Fibroblast of upper back skin (primary cell): Measurements from ENCODE around the gene KIF23.

ENCODE experiments used
- DNase-seq: peaks from one replicate; pipeline ENCODE4 v3.0.0-alpha.2; 2013

Gene KIF23

DNA sequence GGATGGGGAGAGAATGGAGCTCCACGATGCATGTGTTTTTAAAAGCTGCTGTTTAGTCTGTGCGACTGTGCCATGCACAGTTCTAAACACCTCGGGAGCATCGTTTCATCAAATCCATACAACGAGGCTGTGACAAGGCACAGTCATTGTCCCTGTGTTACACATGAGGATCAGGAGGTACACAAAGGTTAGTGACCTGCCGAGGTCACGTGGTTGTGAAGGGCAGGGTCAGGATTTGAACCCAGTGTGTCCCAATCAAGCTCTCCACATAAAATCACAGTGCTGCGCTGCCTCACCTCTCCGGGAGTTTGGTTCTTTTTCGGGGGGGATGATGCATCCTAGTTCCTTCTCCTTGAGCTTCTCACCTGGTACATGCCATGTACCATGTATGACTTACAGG lies 18.7 kb upstream of the KIF23 start:
- no peak for DNase-seq

- no peak for DNase-seq
Observed at GRCh38 chr15:69395991-69396390, 18.2 kb upstream of the KIF23 start.

DNA sequence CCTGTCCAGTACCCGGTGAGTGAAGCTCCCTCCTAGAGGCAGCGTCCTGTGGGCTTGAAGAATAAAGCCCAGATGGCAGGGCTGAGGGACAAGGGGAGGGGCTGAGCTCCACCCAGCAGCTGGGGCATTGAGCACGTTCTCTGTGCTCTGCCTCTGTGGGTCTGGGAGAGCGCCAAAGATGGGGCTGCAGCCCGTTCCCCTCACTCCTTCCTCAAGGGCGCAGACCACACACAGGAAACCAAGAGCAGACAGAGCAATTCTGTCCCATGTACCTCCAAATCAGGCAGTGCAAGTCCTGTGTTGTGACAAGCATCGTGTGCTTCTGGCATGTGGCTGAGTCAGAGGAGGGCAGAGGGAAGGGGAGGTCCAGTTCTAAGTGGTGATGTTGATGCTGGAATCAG lies 15.7 kb upstream of the KIF23 start:
- DNase-seq = peak; percentile 51

- DNase-seq = no peak
Observed at GRCh38 chr15:69400850-69401249, 13.3 kb upstream of the KIF23 start.

- DNase-seq = no peak
Observed at GRCh38 chr15:69402816-69403215, 11.3 kb upstream of the KIF23 start.

GRCh38 chr15:69403594-69403993 lies 10.6 kb upstream of the KIF23 start:
- DNase-seq = peak; percentile 95

DNA sequence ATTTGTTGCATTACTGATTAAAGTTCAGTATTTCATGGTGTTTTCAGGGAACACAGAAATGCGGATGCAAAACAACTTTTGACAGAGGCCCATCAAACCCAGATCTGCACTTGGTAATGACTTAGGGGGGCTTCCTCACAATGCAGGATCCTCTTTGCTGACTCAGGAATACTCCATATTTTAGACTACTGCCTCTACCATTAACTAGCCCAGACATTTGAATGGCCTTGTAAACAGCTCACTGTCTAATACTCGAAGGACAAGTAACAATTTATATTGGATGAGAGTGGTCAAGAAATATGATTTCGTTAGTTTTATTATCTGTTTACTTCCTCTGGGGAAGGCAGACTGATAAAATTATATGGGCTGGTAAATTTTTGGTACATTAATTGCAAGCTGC lies 9.0 kb upstream of the KIF23 start:
- no peak for DNase-seq

GRCh38 chr15:69407719-69408400 lies 6.3 kb upstream of the KIF23 start:
- DNase-seq = no peak

DNA sequence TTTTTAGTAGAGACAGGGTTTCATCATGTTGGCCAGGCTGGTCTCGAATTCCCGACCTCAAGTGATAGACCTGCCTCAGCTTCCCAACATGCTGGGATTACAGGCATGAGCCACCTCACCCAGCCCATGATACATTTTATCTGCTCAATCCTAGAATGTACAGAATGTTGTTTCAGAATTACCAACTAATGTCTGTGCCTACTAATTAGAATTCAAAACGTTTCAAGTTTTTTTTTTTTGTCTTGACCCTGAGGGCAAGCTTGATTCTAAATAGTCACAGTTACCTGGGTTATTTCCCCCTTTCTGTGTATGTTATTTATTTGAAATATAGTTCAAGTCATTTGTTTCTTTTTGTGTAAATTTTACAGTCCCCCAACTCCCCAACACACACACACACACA lies 5.3 kb upstream of the KIF23 start:
- no peak for DNase-seq

DNA sequence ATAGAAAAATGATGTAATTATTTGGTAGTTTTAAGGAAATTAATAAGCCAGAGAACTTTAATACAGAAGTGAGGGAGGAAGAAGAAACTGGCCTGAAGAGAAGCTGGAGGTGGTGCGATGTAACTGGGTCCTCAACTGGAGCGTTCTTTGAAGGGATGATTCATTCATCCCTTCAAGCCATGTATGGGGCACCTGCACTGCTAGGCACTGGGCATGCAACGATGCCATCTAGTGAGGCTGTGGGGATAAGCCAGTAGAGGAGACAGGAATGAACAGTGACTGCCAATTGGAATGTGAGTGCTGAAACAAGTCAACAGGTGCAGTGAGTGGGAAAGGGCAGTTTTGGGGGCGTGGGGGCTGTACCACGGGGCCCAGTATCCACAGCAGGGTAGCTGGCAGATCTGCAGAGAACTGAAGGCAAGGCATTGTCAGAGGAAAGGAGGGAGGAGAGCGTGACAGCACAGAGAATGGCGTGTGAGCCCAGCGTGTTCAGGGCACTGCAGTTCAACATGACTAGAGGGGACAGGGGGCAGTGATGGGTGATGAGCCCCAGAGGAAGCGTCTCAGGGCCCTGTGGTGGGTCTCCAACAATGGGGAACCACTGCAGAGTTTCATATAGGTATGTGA lies 3.8 kb upstream of the KIF23 start:
- DNase-seq = peak; percentile 33

DNA sequence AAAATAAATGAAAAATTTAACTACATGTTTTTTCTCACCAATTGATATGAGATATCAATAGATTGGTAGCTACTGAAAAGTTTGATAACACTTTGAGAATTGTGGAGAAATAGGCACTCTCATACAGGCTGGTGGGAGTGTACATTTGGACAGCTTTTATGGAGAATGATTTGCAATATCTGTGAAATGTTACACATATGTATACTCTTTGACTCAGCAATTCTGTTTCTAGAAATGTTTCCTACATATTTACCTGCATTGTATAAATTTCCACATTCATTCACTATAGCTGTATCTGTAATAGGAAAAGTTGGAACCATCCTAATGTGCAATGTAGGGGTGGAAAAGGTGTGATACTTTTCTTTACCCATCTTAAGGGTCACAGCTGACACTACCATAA lies 1.9 kb upstream of the KIF23 start:
- no peak for DNase-seq

DNA sequence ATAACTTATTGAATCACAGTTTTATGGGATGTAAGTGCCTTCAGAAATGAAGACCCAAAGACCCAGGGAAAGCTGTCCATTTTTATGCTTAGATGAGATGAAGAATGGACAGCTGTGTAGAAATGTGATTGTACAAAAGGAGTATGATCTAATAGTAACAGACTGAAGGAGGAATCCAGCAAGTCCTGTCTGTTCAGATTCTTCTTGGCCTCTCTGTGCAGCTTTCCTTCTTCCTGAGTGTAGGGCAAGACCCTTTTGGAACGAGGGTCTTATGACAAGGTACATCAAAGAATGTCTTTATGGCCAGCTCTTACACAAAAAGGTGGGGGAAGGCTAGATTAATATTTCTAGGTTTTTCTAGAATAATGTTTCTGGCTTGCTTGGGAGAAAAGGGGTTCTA lies 1.4 kb upstream of the KIF23 start:
- DNase-seq = no peak

- DNase-seq = peak; percentile 96
Observed at GRCh38 chr15:69414701-69415167, 585 bp downstream of the KIF23 start.

GRCh38 chr15:69415381-69415780 lies 1.2 kb downstream of the KIF23 start:
- DNase-seq = peak; percentile 42

GRCh38 chr15:69417581-69417980 lies 3.4 kb downstream of the KIF23 start:
- no peak for DNase-seq

DNA sequence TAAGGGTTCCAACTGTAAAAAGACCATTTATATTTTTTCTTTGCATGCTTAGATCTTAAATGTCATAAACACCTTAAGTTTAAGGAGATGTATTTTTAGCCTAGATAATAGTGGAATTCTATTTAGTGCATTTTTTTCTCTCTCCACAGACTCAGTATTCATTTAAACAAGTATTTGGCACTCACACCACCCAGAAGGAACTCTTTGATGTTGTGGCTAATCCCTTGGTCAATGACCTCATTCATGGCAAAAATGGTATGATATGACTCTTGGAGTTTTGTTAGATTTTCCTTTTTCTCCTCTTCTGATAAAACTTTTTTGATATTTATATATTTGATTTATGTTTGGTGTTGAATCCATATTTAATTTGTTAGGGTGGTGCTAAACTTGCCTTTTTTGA lies 7.3 kb downstream of the KIF23 start:
- DNase-seq = peak; percentile 34

DNA sequence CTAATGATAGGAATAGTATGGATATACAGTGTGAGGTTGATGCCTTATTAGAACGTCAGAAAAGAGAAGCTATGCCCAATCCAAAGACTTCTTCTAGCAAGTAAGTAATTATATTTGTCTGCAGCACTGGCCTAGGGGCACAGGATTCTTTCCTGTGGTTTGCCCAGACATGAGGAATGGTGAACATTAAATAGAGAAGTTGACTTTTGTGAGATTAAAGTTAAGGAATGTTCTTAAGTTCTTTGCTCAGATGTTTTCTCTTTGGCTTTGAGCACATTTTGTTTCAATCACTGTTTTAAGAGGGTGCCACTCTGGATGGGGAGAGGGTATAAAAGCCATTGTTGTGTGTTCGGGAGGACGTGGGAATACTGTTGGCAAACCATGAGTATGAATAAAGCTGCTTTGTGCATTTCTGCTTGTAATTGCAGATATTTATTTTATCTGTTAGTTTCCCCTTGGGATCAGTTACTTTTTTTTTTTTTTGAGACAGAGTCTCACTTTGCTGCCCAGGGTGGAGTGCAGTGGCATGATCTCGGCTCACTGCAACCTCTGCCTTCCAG lies 8.3 kb downstream of the KIF23 start:
- DNase-seq = no peak

DNA sequence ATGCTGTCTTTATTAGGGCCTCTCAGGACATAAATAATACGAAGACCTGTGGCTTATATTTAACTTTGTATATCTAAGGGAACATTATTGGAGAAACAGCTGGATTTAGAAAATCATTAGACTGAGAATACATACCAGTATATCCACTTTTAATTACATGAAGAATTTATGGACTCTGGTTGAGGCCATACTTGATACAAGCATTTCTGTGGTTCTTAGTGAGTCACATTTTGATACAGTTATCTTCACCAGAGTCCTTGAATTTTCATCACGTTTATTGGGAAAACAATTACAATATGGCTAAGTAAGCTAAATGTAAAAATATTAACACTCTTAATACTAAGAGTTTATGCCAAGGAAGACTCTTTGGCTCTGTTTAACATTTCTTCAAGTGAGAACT lies 9.9 kb downstream of the KIF23 start:
- DNase-seq = no peak

GRCh38 chr15:69424748-69425413 lies 10.7 kb downstream of the KIF23 start:
- no peak for DNase-seq

DNA sequence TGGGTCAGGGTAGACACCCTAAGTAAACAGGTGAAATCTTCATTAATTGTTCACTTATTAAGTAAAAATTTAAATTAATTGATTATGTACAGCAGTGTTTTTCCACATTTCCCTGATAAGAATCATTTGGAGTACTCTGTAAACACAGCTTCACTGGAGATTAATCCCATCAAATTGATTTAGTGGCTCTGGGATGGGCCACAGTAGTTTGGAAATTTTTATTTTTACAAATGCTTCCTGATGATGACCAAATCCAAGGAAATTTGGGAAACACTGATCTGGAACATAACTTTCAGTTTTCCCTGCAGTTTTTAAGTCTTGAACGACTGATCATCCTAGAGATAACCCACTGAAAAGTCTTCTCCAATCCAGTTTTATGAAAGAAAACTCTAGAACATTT lies 19.7 kb downstream of the KIF23 start:
- no peak for DNase-seq

- no peak for DNase-seq
Observed at GRCh38 chr15:69434238-69434637, 20.1 kb downstream of the KIF23 start.

GRCh38 chr15:69434679-69435078 lies 20.5 kb downstream of the KIF23 start:
- DNase-seq = no peak

- DNase-seq = no peak
Observed at GRCh38 chr15:69435985-69436384, 21.8 kb downstream of the KIF23 start.

GRCh38 chr15:69436951-69437350 lies 22.8 kb downstream of the KIF23 start:
- no peak for DNase-seq
